ENCODE measurements around the gene SMIM30. TPM values are rescaled to one million over a fixed set of nuclear protein-coding genes. Genes with fewer than 3 reads are reported as not detected.

SMIM30 gene
- polyA plus RNA-seq, 1 donor from 2014 or later = 62.8 TPM

DNA sequence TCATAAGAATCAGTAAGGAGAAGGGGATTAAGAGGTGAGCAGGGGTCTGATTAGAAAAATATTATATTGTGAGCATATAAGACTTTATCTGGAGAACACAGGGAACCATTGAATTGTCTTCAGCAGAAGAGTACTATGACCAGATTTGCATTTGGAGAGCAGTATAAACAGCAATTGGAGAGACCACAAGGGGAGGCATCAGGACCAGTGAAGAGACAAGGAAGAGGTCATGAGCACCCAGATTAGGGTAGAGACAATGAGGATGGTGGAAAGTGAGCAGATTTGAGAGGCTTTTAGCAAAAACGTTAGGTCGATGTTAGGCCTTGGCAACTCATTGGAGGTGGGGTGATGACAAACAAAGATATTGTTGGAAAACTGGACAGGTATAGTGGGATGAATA is 13.0 kb upstream of the SMIM30 start:
- Histone ChIP-seq H2AFZ (ENCODE audit: low read depth, low read length) (no peak overlapping the region), H4K20me1 (ENCODE audit: insufficient read depth) (no peaks in the 10 kb centered on the region), H3K9ac (ENCODE audit: low read length) (no peak overlapping the region), H3K36me3 (ENCODE audit: insufficient read depth, low read length) (no peaks in the 10 kb centered on the region), H3K79me2 (replicated peaks; ENCODE audit: insufficient read depth, low read length) (no peaks in the 10 kb centered on the region), H3K27me3 (ENCODE audit: insufficient read depth, low read depth, low read length) (no peaks in the 10 kb centered on the region), H3K9me3 (ENCODE audit: low read length) (no peaks in the 10 kb centered on the region), H3K4me2 (ENCODE audit: low read length) (no peak overlapping the region), H3K4me3 (ENCODE audit: low read length) (no peak overlapping the region), H3K27ac (ENCODE audit: low read length) (no peak overlapping the region), H3F3A (ENCODE audit: insufficient read depth, low read length, poor library complexity, severe bottlenecking) (no peaks in the 10 kb centered on the region), H3K9me2 (ENCODE audit: insufficient read depth, low read length) (no peaks in the 10 kb centered on the region)
- TF ChIP-seq RAD21 (conservative IDR thresholded peaks at IDR 0.05) (no peak), POLR2AphosphoS5 (IDR thresholded peaks at IDR 0.05) (no peak), EZH2 (IDR thresholded peaks at IDR 0.05; ENCODE audit: borderline replicate concordance, insufficient read depth, low read length, poor library complexity, severe bottlenecking) (no peak), EP300 (conservative IDR thresholded peaks at IDR 0.05; ENCODE audit: poor library complexity, severe bottlenecking) (no peak), TAF1 (IDR thresholded peaks at IDR 0.05; ENCODE audit: low read depth) (no peak), SMC3 (conservative IDR thresholded peaks at IDR 0.05; ENCODE audit: poor library complexity) (no peak), MXI1 (conservative IDR thresholded peaks at IDR 0.05; ENCODE audit: poor library complexity, severe bottlenecking) (no peak)
- TF ChIP-seq, protein P1, sequence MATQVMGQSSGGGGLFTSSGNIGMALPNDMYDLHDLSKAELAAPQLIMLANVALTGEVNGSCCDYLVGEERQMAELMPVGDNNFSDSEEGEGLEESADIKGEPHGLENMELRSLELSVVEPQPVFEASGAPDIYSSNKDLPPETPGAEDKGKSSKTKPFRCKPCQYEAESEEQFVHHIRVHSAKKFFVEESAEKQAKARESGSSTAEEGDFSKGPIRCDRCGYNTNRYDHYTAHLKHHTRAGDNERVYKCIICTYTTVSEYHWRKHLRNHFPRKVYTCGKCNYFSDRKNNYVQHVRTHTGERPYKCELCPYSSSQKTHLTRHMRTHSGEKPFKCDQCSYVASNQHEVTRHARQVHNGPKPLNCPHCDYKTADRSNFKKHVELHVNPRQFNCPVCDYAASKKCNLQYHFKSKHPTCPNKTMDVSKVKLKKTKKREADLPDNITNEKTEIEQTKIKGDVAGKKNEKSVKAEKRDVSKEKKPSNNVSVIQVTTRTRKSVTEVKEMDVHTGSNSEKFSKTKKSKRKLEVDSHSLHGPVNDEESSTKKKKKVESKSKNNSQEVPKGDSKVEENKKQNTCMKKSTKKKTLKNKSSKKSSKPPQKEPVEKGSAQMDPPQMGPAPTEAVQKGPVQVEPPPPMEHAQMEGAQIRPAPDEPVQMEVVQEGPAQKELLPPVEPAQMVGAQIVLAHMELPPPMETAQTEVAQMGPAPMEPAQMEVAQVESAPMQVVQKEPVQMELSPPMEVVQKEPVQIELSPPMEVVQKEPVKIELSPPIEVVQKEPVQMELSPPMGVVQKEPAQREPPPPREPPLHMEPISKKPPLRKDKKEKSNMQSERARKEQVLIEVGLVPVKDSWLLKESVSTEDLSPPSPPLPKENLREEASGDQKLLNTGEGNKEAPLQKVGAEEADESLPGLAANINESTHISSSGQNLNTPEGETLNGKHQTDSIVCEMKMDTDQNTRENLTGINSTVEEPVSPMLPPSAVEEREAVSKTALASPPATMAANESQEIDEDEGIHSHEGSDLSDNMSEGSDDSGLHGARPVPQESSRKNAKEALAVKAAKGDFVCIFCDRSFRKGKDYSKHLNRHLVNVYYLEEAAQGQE (IDR thresholded peaks at IDR 0.05; ENCODE audit: borderline replicate concordance) = no peak
- TF ChIP-seq, protein P2, sequence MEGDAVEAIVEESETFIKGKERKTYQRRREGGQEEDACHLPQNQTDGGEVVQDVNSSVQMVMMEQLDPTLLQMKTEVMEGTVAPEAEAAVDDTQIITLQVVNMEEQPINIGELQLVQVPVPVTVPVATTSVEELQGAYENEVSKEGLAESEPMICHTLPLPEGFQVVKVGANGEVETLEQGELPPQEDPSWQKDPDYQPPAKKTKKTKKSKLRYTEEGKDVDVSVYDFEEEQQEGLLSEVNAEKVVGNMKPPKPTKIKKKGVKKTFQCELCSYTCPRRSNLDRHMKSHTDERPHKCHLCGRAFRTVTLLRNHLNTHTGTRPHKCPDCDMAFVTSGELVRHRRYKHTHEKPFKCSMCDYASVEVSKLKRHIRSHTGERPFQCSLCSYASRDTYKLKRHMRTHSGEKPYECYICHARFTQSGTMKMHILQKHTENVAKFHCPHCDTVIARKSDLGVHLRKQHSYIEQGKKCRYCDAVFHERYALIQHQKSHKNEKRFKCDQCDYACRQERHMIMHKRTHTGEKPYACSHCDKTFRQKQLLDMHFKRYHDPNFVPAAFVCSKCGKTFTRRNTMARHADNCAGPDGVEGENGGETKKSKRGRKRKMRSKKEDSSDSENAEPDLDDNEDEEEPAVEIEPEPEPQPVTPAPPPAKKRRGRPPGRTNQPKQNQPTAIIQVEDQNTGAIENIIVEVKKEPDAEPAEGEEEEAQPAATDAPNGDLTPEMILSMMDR (IDR thresholded peaks at IDR 0.05; ENCODE audit: poor library complexity, severe bottlenecking) = no peak

DNA sequence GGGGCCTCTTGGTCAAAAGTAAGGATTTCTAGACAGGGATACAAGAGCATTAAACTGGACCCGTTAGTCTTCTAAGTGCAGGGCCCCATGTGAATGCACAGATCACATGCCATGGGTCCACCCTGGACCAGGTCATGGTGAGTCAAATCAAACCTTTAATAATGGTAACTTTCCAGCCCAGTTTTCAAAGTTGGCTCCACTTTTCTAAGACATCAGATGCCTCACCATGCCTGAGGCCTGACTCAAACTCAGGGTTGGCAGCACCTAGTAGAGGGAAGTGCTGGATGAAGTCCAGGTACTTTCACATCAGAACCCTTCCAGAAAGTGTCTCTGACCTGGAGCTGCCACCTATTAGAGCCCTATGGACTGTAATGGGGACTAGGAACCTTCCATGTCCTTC is 9.7 kb upstream of the SMIM30 start:
- H3K9ac ChIP-seq (ENCODE audit: low read length) = no peak overlapping the region
- no peaks in the 10 kb centered on the region for H4K20me1 ChIP-seq (ENCODE audit: insufficient read depth)
- no peaks in the 10 kb centered on the region for H3K79me2 ChIP-seq (replicated peaks; ENCODE audit: insufficient read depth, low read length)
- H2AFZ ChIP-seq (ENCODE audit: low read depth, low read length) = no peak overlapping the region
- no peak overlapping the region for H3K27ac ChIP-seq (ENCODE audit: low read length)
- no peaks in the 10 kb centered on the region for H3F3A ChIP-seq (ENCODE audit: insufficient read depth, low read length, poor library complexity, severe bottlenecking)
- H3K4me3 ChIP-seq (ENCODE audit: low read length) = no peak overlapping the region
- H3K4me2 ChIP-seq (ENCODE audit: low read length) = no peak overlapping the region
- H3K9me3 ChIP-seq (ENCODE audit: low read length) = no peaks in the 10 kb centered on the region
- no peaks in the 10 kb centered on the region for H3K36me3 ChIP-seq (ENCODE audit: insufficient read depth, low read length)
- H3K9me2 ChIP-seq (ENCODE audit: insufficient read depth, low read length) = no peaks in the 10 kb centered on the region
- TF ChIP-seq MXI1 (conservative IDR thresholded peaks at IDR 0.05; ENCODE audit: poor library complexity, severe bottlenecking) = no peak
- TF ChIP-seq, protein P1 (IDR thresholded peaks at IDR 0.05; ENCODE audit: borderline replicate concordance) = no peak
- TF ChIP-seq EP300 (conservative IDR thresholded peaks at IDR 0.05; ENCODE audit: poor library complexity, severe bottlenecking) = no peak
- no peak for TF ChIP-seq SMC3 (conservative IDR thresholded peaks at IDR 0.05; ENCODE audit: poor library complexity)
- no peak for TF ChIP-seq RAD21 (conservative IDR thresholded peaks at IDR 0.05)
- TF ChIP-seq POLR2AphosphoS5 (IDR thresholded peaks at IDR 0.05) = no peak
- no peak for TF ChIP-seq TAF1 (IDR thresholded peaks at IDR 0.05; ENCODE audit: low read depth)
- TF ChIP-seq EZH2 (IDR thresholded peaks at IDR 0.05; ENCODE audit: borderline replicate concordance, insufficient read depth, low read length, poor library complexity, severe bottlenecking) = no peak
- TF ChIP-seq, protein P2 (IDR thresholded peaks at IDR 0.05; ENCODE audit: poor library complexity, severe bottlenecking) = no peak
- H3K27me3 ChIP-seq (ENCODE audit: insufficient read depth, low read depth, low read length) = no peaks in the 10 kb centered on the region

Data from neural cell (in vitro differentiated cells).